Upper lobe of right lung (tissue), 1 donor: ENCODE measurements around the gene ACOT6. TPM values are rescaled to one million over a fixed set of nuclear protein-coding genes. Genes with fewer than 3 reads are reported as not detected.
A peak's percentile ranks its signal among the peaks of the same experiment; 100 is the strongest.
"Not testable (repeated sequence)": the region's sequence is repeated elsewhere in the genome, so short reads cannot be mapped to it uniquely, and the experiment has no call there.

ENCODE experiments used
- ATAC-seq: fragments of 200-7000 bp; cut with Tn5 transposase; one replicate; pipeline ENCODE4 v1.9.1; 2020; ENCODE audit warnings: mild to moderate bottlenecking, moderate library complexity
- DNase-seq: peaks from one replicate; pipeline ENCODE4 v3.0.0-alpha.2; 2020
- H3K27ac ChIP-seq: fragments of 200-600 bp; one replicate; pipeline ENCODE4 v1.8.0; 2022
- H3K27me3 ChIP-seq: fragments of 200-600 bp; one replicate; pipeline ENCODE4 v1.8.0; 2022; ENCODE audit warnings: mild to moderate bottlenecking
- H3K36me3 ChIP-seq: fragments of 200-600 bp; one replicate; pipeline ENCODE4 v1.8.0; 2022
- H3K4me1 ChIP-seq: fragments of 200-600 bp; one replicate; pipeline ENCODE4 v1.8.0; 2022
- H3K4me3 ChIP-seq: fragments of 200-600 bp; one replicate; pipeline ENCODE4 v1.8.0; 2022; ENCODE audit warnings: mild to moderate bottlenecking
- H3K9me3 ChIP-seq: fragments of 200-600 bp; one replicate; pipeline ENCODE4 v1.8.0; 2022
- intact Hi-C: fragments of 100-400 bp; cut with DNase I; formaldehyde crosslinking; loops from one replicate; pipeline ENCODE4 v1.11.0; 2022
- total RNA-seq: library from RNA; stranded (reverse); fragmentation: NEBNext Ultra II Directional; extraction: Animal tissue kit (Norgen Biotek cat#: 25700); gene quantifications from one replicate; pipeline ENCODE4 v1.2.1, GENCODE V29; 2021
- TF ChIP-seq, protein P1 (sequence below): fragments of 200-600 bp; IDR thresholded peaks from one replicate; pipeline ENCODE4 v1.8.0; 2022; ENCODE audit warnings: antibody characterized with exemption
- donor health status: DM: no; HTN: yes; CAD: no; lungs with severe emphysema.

ACOT6 gene
- total RNA-seq, 1 donor from 2014 or later = not detected

DNA sequence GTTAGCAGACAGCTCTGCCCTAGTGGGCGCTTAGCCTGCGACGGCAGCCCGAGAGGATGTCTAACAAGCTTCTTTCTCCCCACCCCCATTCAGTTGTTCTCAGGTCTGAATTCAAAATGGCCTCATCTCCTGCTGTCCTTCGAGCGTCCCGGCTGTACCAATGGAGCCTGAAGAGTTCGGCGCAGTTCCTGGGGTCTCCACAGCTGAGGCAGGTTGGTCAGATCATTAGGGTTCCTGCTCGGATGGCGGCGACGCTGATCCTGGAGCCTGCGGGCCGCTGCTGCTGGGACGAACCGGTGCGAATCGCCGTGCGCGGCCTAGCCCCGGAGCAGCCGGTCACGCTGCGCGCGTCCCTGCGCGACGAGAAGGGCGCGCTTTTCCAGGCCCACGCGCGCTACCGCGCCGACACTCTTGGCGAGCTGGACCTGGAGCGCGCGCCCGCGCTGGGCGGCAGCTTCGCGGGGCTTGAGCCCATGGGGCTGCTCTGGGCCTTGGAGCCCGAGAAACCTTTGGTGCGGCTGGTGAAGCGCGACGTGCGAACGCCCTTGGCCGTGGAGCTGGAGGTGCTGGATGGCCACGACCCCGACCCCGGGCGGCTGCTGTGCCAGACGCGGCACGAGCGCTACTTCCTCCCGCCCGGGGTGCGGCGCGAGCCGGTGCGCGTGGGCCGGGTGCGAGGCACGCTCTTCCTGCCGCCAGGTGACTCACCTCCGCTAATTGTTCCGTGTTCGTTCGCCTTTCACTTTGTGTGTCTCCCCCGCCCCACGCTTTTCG is 42.9 kb upstream of the ACOT6 start, which contains the start of gene ACOT2:
TSS of gene ACOT2 (plus strand) at position 29 of the 774 bp plus-strand sequence. CDS start at position 57, 28 bp downstream.
- ATAC-seq (peak; percentile 84), DNase-seq (peak; percentile 90)
- H3K27me3 ChIP-seq, H3K9me3 ChIP-seq, intact Hi-C loops: not testable (repeated sequence)
- Histone ChIP-seq H3K36me3 (peaks cover 11% of the 10 kb centered on the region), H3K4me1 (peaks cover 28% of the 10 kb centered on the region), H3K27ac (peak within 1 kb of the TSS; percentile 94), H3K4me3 (peak within 1 kb of the TSS; percentile 74)
- TF ChIP-seq, protein P1, sequence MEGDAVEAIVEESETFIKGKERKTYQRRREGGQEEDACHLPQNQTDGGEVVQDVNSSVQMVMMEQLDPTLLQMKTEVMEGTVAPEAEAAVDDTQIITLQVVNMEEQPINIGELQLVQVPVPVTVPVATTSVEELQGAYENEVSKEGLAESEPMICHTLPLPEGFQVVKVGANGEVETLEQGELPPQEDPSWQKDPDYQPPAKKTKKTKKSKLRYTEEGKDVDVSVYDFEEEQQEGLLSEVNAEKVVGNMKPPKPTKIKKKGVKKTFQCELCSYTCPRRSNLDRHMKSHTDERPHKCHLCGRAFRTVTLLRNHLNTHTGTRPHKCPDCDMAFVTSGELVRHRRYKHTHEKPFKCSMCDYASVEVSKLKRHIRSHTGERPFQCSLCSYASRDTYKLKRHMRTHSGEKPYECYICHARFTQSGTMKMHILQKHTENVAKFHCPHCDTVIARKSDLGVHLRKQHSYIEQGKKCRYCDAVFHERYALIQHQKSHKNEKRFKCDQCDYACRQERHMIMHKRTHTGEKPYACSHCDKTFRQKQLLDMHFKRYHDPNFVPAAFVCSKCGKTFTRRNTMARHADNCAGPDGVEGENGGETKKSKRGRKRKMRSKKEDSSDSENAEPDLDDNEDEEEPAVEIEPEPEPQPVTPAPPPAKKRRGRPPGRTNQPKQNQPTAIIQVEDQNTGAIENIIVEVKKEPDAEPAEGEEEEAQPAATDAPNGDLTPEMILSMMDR = peak; percentile 4

GRCh38 chr14:73570913-73571312 is 41.4 kb upstream of the ACOT6 start:
- DNase-seq (peak; percentile 84), ATAC-seq (peak; percentile 85)
- H3K4me1 ChIP-seq = peaks cover 28% of the 10 kb centered on the region
- peak overlapping the region; percentile 74 for H3K4me3 ChIP-seq
- intact Hi-C loops, H3K27me3 ChIP-seq, H3K9me3 ChIP-seq: not testable (repeated sequence)
- peak overlapping the region; percentile 94 for H3K27ac ChIP-seq
- TF ChIP-seq, protein P1 = peak; percentile 70
- H3K36me3 ChIP-seq = peaks cover 19% of the 10 kb centered on the region

- H3K27ac ChIP-seq, intact Hi-C loops, H3K27me3 ChIP-seq, H3K9me3 ChIP-seq, DNase-seq, ATAC-seq, H3K4me3 ChIP-seq: not testable (repeated sequence)
- H3K4me1 ChIP-seq = peaks cover 13% of the 10 kb centered on the region
- H3K36me3 ChIP-seq = peaks cover 24% of the 10 kb centered on the region
Measured at GRCh38 chr14:73573034-73573433, 39.3 kb upstream of the ACOT6 start.

- H3K27ac ChIP-seq, H3K9me3 ChIP-seq, intact Hi-C loops, DNase-seq, ATAC-seq, H3K27me3 ChIP-seq, H3K4me1 ChIP-seq, H3K4me3 ChIP-seq: not testable (repeated sequence)
- H3K36me3 ChIP-seq = peaks cover 29% of the 10 kb centered on the region
Measured at GRCh38 chr14:73573740-73574139, 38.6 kb upstream of the ACOT6 start.

- H3K27me3 ChIP-seq, H3K4me3 ChIP-seq, ATAC-seq, H3K27ac ChIP-seq, H3K4me1 ChIP-seq, intact Hi-C loops, H3K9me3 ChIP-seq, DNase-seq: not testable (repeated sequence)
- peaks cover 29% of the 10 kb centered on the region for H3K36me3 ChIP-seq
Measured at GRCh38 chr14:73574251-73574650, 38.1 kb upstream of the ACOT6 start.

GRCh38 chr14:73576391-73576790 is 35.9 kb upstream of the ACOT6 start:
- H3K4me3 ChIP-seq = no peak overlapping the region
- ATAC-seq (no peak), DNase-seq (no peak)
- intact Hi-C loops = no loop called here
- H3K4me1 ChIP-seq = no peaks in the 10 kb centered on the region
- H3K36me3 ChIP-seq = peaks cover 29% of the 10 kb centered on the region
- TF ChIP-seq, protein P1 = no peak
- H3K9me3 ChIP-seq = no peaks in the 10 kb centered on the region
- H3K27ac ChIP-seq = no peak overlapping the region
- no peaks in the 10 kb centered on the region for H3K27me3 ChIP-seq

- H3K9me3 ChIP-seq, H3K4me1 ChIP-seq, intact Hi-C loops, H3K27ac ChIP-seq, H3K4me3 ChIP-seq, DNase-seq, H3K27me3 ChIP-seq: not testable (repeated sequence)
- ATAC-seq = peak; percentile 60
- peaks cover 29% of the 10 kb centered on the region for H3K36me3 ChIP-seq
Measured at GRCh38 chr14:73577214-73577613, 35.1 kb upstream of the ACOT6 start.

DNA sequence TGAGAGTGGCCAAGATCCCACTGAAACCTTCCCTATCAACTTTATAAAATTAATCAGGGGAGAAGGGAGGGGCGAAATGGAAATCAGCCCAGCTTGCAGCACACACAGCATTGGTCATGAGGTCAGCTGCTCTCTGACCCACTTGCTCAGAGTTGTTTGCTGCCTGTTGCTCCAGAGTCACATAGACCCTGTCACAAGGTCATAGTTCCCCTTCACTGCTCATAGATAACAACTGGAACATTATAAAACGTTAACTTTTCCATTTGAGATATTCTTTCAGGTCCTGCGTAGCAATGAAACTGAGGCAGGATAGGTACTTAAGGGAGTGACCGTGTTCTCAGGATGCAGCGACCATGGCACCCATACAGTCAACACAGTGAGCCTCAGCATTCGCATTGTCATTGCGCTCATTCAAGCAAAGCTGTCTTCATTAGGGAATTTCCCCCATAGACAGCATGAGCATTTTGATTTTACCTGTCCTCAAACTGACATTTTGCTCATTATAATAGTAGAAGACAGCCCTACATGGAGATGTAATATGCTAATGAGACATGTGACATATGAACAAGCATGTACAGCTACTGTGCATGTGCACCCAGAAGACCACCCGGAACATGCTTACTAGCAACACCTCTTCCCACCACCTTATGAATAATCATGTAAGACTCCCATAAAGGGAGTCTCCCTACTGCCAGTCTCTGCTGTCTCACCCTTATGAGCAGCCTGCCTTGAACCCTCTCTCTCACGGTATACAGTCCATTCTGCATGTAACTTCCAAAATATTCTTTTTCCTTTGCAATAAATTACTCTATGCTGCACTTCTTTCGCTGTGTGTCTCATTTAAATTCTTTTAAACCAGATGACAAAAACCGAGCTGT is 30.0 kb upstream of the ACOT6 start:
- H3K36me3 ChIP-seq, intact Hi-C loops, H3K4me1 ChIP-seq, H3K9me3 ChIP-seq, H3K27me3 ChIP-seq, DNase-seq, H3K4me3 ChIP-seq: not testable (repeated sequence)
- ATAC-seq = peak; percentile 82
- peak overlapping the region; percentile 42 for H3K27ac ChIP-seq
